SK-N-SH (cell line): ENCODE data around the gene GHRHR. TPM values are rescaled to one million over a fixed set of nuclear protein-coding genes. Genes with fewer than 3 reads are reported as not detected.

Experiments
- CTCF ChIA-PET: fragments of 300-600, 350-600 bp; formaldehyde crosslinking; extraction: SDS; loops from one replicate; lab custom pipeline; 2021; lab: Yijun Ruan, JAX
- POLR2A ChIA-PET: fragments of 350-600 bp; sonication (Branson Sonifier 250); formaldehyde crosslinking; extraction: SDS; loops from one replicate; lab custom pipeline; 2020; ENCODE audit warnings: antibody characterized with exemption, inconsistent platforms; lab: Yijun Ruan, JAX
- DNase-seq: peaks from one replicate; pipeline ENCODE4 v3.0.0; 2012
- H2AFZ ChIP-seq: fragments of 200-600 bp; sonication (generic); 2 replicates; pipeline ENCODE4 v1.8.1; 2016; ENCODE audit warnings: antibody characterized with exemption, mild to moderate bottlenecking, low read depth
- H3F3A ChIP-seq: fragments of 200-600 bp; sonication (generic); replicated peaks from 2 replicates; pipeline ENCODE3; 2016; ENCODE audit warnings: antibody characterized with exemption, mild to moderate bottlenecking; ENCODE audit not compliant: insufficient read depth
- H3K27ac ChIP-seq, 2 experiments: fragments of 200-500 bp in 1 of 2; fragments of 200-600 bp in 1 of 2; sonication (Bioruptor generic) in 1 of 2; sonication (generic), shearing (Covaris generic) in 1 of 2; 2 replicates each; pipeline versions ENCODE4 v1.5.1 to v1.6.1; 2014 to 2016; ENCODE audit warnings: low read depth in 2 of 2, inconsistent platforms in 1 of 2, low read length in 1 of 2, mild to moderate bottlenecking in 1 of 2, mixed read lengths in 1 of 2
- H3K27me3 ChIP-seq: fragments of 200-600 bp; sonication (generic), shearing (Covaris generic); 2 replicates; pipeline ENCODE4 v1.6.1; 2016; ENCODE audit warnings: mixed run types; ENCODE audit not compliant: insufficient read depth
- H3K36me3 ChIP-seq, 2 experiments: fragments of 200-500 bp in 1 of 2; fragments of 200-600 bp in 1 of 2; sonication (Bioruptor generic) in 1 of 2; sonication (generic) in 1 of 2; replicated peaks in 1 of 2; 2 replicates each; pipeline versions ENCODE3 to v1.5.1; 2014 to 2016; ENCODE audit warnings: low read length in 1 of 2, mild to moderate bottlenecking in 1 of 2; ENCODE audit not compliant: insufficient read depth in 2 of 2, control insufficient read depth in 1 of 2
- H3K4me1 ChIP-seq, 2 experiments: fragments of 200-500 bp in 1 of 2; fragments of 200-600 bp in 1 of 2; sonication (Bioruptor generic) in 1 of 2; sonication (generic), shearing (Covaris generic) in 1 of 2; 2 replicates each; pipeline versions ENCODE4 v1.5.1 to v1.6.1; 2014 to 2016; ENCODE audit warnings: low read depth in 1 of 2, low read length in 1 of 2, mixed run types in 1 of 2; ENCODE audit not compliant: insufficient read depth in 2 of 2, control insufficient read depth in 1 of 2
- H3K4me2 ChIP-seq: fragments of 200-600 bp; sonication (generic), shearing (Covaris generic); 2 replicates; pipeline ENCODE4 v1.6.1; 2017; ENCODE audit warnings: mixed run types
- H3K4me3 ChIP-seq, 2 experiments: fragments of 200-500 bp in 1 of 2; fragments of 200-600 bp in 1 of 2; sonication (Bioruptor generic) in 1 of 2; sonication (generic), shearing (Covaris generic) in 1 of 2; 2 replicates each; pipeline versions ENCODE4 v1.5.1 to v1.8.1; 2014 to 2016; ENCODE audit warnings: low read depth in 2 of 2, inconsistent platforms in 1 of 2, low read length in 1 of 2, mild to moderate bottlenecking in 1 of 2, mixed read lengths in 1 of 2, moderate library complexity in 1 of 2
- H3K79me2 ChIP-seq: fragments of 200-600 bp; sonication (generic); 2 replicates; pipeline ENCODE4 v1.8.1; 2017; ENCODE audit warnings: mild to moderate bottlenecking; ENCODE audit not compliant: insufficient read depth
- H3K9ac ChIP-seq: fragments of 200-600 bp; sonication (generic); 2 replicates; pipeline ENCODE4 v1.6.1; 2017; ENCODE audit warnings: mixed run types
- H3K9me2 ChIP-seq: fragments of 200-600 bp; sonication (generic); 2 replicates; pipeline ENCODE4 v1.6.1; 2017; ENCODE audit warnings: mixed run types
- H3K9me3 ChIP-seq: fragments of 200-600 bp; sonication (generic); 2 replicates; pipeline ENCODE4 v1.6.1; 2017; ENCODE audit warnings: mixed run types, mild to moderate bottlenecking, moderate library complexity
- H4K20me1 ChIP-seq: fragments of 200-600 bp; sonication (generic); 2 replicates; pipeline ENCODE4 v1.6.1; 2017; ENCODE audit warnings: mild to moderate bottlenecking, mixed run types; ENCODE audit not compliant: insufficient read depth
- CTCF ChIP-seq: fragments of 200-600 bp; sonication (generic); IDR thresholded peaks from 2 replicates; pipeline ENCODE4 v1.6.1; 2017; ENCODE audit warnings: antibody characterized with exemption, mild to moderate bottlenecking, moderate library complexity
- EP300 ChIP-seq, 2 experiments: IDR thresholded peaks; 2 replicates each; pipeline versions ENCODE4 v1.4.0 to v1.6.1; 2012; ENCODE audit warnings: borderline replicate concordance in 1 of 2, low read depth in 1 of 2, low read length in 1 of 2
- FOSL2 ChIP-seq: IDR thresholded peaks from 2 replicates; pipeline ENCODE4 v1.4.0; 2012; ENCODE audit warnings: low read depth, mild to moderate bottlenecking, moderate library complexity, borderline replicate concordance
- FOXM1 ChIP-seq: IDR thresholded peaks from 2 replicates; pipeline ENCODE4 v1.4.0; 2012; ENCODE audit warnings: low read depth, mild to moderate bottlenecking
- GABPA ChIP-seq: IDR thresholded peaks from 2 replicates; pipeline ENCODE4 v1.4.0; 2012; ENCODE audit warnings: low read depth, mild to moderate bottlenecking
- GATA2 ChIP-seq: sonication (generic); formaldehyde crosslinking; IDR thresholded peaks from 2 replicates; pipeline ENCODE4 v1.5.0; 2020; ENCODE audit warnings: mild to moderate bottlenecking, missing genetic modification reagents
- JUND ChIP-seq: IDR thresholded peaks from 2 replicates; pipeline ENCODE4 v1.4.0; 2012
- MAX ChIP-seq: IDR thresholded peaks from 2 replicates; pipeline ENCODE4 v1.4.0; 2012; ENCODE audit warnings: low read depth
- MEF2A ChIP-seq: IDR thresholded peaks from 2 replicates; pipeline ENCODE4 v1.4.0; 2012; ENCODE audit warnings: low read depth, borderline replicate concordance
- MXI1 ChIP-seq: IDR thresholded peaks from 2 replicates; pipeline ENCODE4 v1.6.1; 2012; ENCODE audit warnings: mild to moderate bottlenecking, low read depth, low read length, improper control_type of control experiment
- NRF1 ChIP-seq: IDR thresholded peaks from 2 replicates; pipeline ENCODE4 v1.6.1; 2012; ENCODE audit warnings: low read depth, mild to moderate bottlenecking, low read length
- REST ChIP-seq: IDR thresholded peaks from 2 replicates; pipeline ENCODE4 v1.6.1; 2012; ENCODE audit warnings: mild to moderate bottlenecking, low read depth, low read length, moderate library complexity
- SIN3A ChIP-seq: IDR thresholded peaks from 2 replicates; pipeline ENCODE4 v1.6.1; 2012; ENCODE audit warnings: low read depth, mild to moderate bottlenecking, low read length, moderate library complexity, borderline replicate concordance
- SMC3 ChIP-seq: IDR thresholded peaks from 2 replicates; pipeline ENCODE4 v1.6.1; 2012; ENCODE audit warnings: low read depth, low read length, improper control_type of control experiment
- TAF1 ChIP-seq: IDR thresholded peaks from 2 replicates; pipeline ENCODE4 v1.6.1; 2012; ENCODE audit warnings: low read depth, mild to moderate bottlenecking, low read length, moderate library complexity, borderline replicate concordance
- USF1 ChIP-seq: IDR thresholded peaks from 2 replicates; pipeline ENCODE4 v1.4.0; 2012; ENCODE audit warnings: low read depth, borderline replicate concordance
- USF2 ChIP-seq: fragments of 150-350 bp; IDR thresholded peaks from 2 replicates; pipeline ENCODE4 v1.6.1; 2017; ENCODE audit warnings: antibody characterized with exemption, low read length, low read depth, borderline replicate concordance
- YY1 ChIP-seq: IDR thresholded peaks from 2 replicates; pipeline ENCODE4 v1.4.0; 2012; ENCODE audit warnings: low read depth, mild to moderate bottlenecking
- WGBS: methylation state at CpG from one replicate; pipeline ENCODE4 v1.1.6; 2017; ENCODE audit warnings: low lambda C conversion rate; 5-methylcytosine and 5-hydroxymethylcytosine counted together
- polyA plus RNA-seq, 3 experiments: library from polyadenylated mRNA; depleted of rRNA; stranded (reverse); fragments of >200 nt; gene quantifications; 2 replicates each; pipeline ENCODE4 v1.2.3, GENCODE V29; 2012

The GHRHR gene
- polyA plus RNA-seq, 1 of the 3 experiments (the other 2 are of a cell fraction) = not detected

GRCh38 chr7:31007634-31008033 is 43.9 kb downstream of the GHRHR start (continued):
- TF ChIP-seq USF1 = no peak
- TF ChIP-seq SIN3A = no peak

GRCh38 chr7:31014826-31015225 is 51.1 kb downstream of the GHRHR start:
- TF ChIP-seq MXI1 (no peak), CTCF (no peak), SMC3 (no peak), JUND (no peak), MAX (no peak), TAF1 (no peak), GABPA (no peak), MEF2A (no peak), EP300 (IDR thresholded peaks at IDR 0.05; ENCODE audit: borderline replicate concordance in 1 of 2, low read depth in 1 of 2, low read length in 1 of 2) (no peak), USF2 (no peak), GATA2 (no peak), NRF1 (no peak), REST (no peak), FOXM1 (no peak), YY1 (no peak), FOSL2 (no peak)
- Histone ChIP-seq H3K9ac (no peak overlapping the region), H3K36me3 (no peaks in the 10 kb centered on the region), H3K27me3 (peaks cover 10% of the 10 kb centered on the region; the same call in 1 of the 2 replicates), H3K79me2 (no peaks in the 10 kb centered on the region), H3K4me3 (no peak overlapping the region), H3F3A (no peaks in the 10 kb centered on the region), H3K4me1 (no peaks in the 10 kb centered on the region; a peak in 1 of 4 replicates), H3K9me3 (no peaks in the 10 kb centered on the region), H3K9me2 (no peaks in the 10 kb centered on the region), H4K20me1 (no peaks in the 10 kb centered on the region), H3K27ac (no peak overlapping the region), H3K4me2 (no peak overlapping the region), H2AFZ (no peak overlapping the region)
- DNase-seq = no peak
- POLR2A ChIA-PET = no interaction called here
- 39% methylated on average over 3 of the region's 3 CpGs for WGBS
- CTCF ChIA-PET = interaction anchor here (1.4 to 3.3 kb wide), 3 partner anchors 10 to 108 kb away, joined by 5 to 23 read pairs (median 8); no protein-coding TSS in a partner anchor
